GM19099 (cell line): ENCODE data around the gene PIKFYVE.

Experiments used
- POLR2A ChIP-seq: IDR thresholded peaks from 3 replicates; pipeline ENCODE4 v1.6.1; 2011; ENCODE audit warnings: low read depth; ENCODE audit not compliant: insufficient read length; ENCODE audit errors: extremely low read depth

The PIKFYVE gene

GRCh38 chr2:208252716-208253492 is 13.2 kb upstream of the PIKFYVE start:
- no peak for TF ChIP-seq POLR2A

GRCh38 chr2:208253600-208254117 is 12.4 kb upstream of the PIKFYVE start:
- no peak for TF ChIP-seq POLR2A

GRCh38 chr2:208254118-208254870 is 11.8 kb upstream of the PIKFYVE start:
- TF ChIP-seq POLR2A: no peak

GRCh38 chr2:208254871-208255556 is 11.0 kb upstream of the PIKFYVE start, which contains the start of gene IDH1:
Gene IDH1, minus strand, starts transcription at chr2:208255071. Its CDS starts 3,520 bp downstream, at chr2:208251551.
- peak; percentile 63 for TF ChIP-seq POLR2A

GRCh38 chr2:208255557-208256106 is 10.4 kb upstream of the PIKFYVE start:
- no peak for TF ChIP-seq POLR2A

GRCh38 chr2:208256192-208256782 is 9.8 kb upstream of the PIKFYVE start:
- TF ChIP-seq POLR2A: no peak

GRCh38 chr2:208265371-208265800 is 669 bp upstream of the PIKFYVE start:
- TF ChIP-seq POLR2A: peak; percentile 39

- no peak for TF ChIP-seq POLR2A
These were observed 468 bp downstream of the PIKFYVE start for GRCh38 chr2:208266553-208266893.

GRCh38 chr2:208266936-208267335 is 881 bp downstream of the PIKFYVE start:
- TF ChIP-seq POLR2A: no peak

GRCh38 chr2:208268156-208268952 is 2.3 kb downstream of the PIKFYVE start:
- no peak for TF ChIP-seq POLR2A

- no peak for TF ChIP-seq POLR2A
These were observed 3.0 kb downstream of the PIKFYVE start for GRCh38 chr2:208269091-208269490.

- TF ChIP-seq POLR2A: no peak
These were observed 8.7 kb downstream of the PIKFYVE start for GRCh38 chr2:208274748-208275147.

GRCh38 chr2:208278549-208278948 is 12.5 kb downstream of the PIKFYVE start:
- TF ChIP-seq POLR2A: no peak

GRCh38 chr2:208279236-208279635 is 13.2 kb downstream of the PIKFYVE start:
- TF ChIP-seq POLR2A: no peak
